ENCODE data around the gene SFT2D2. TPM values are rescaled to one million over a fixed set of nuclear protein-coding genes. Genes with fewer than 3 reads are reported as not detected.
A peak's percentile ranks its signal among the peaks of the same experiment; 100 is the strongest.

Gene SFT2D2
- total RNA-seq, 1 experiment from 2014 or later, result 11.1 TPM

GRCh38 chr1:168285521-168285790 lies 59.7 kb downstream of the SFT2D2 start:
- Histone ChIP-seq H3K27me3 (no peaks in the 10 kb centered on the region), H3K36me3 (no peaks in the 10 kb centered on the region), H3K9me3 (no peaks in the 10 kb centered on the region), H3K4me3 (no peak overlapping the region)
- DNase-seq, result no peak

GRCh38 chr1:168285971-168286927 lies 60.4 kb downstream of the SFT2D2 start:
- Histone ChIP-seq H3K9me3 (no peaks in the 10 kb centered on the region), H3K36me3 (no peaks in the 10 kb centered on the region), H3K27me3 (no peaks in the 10 kb centered on the region), H3K4me3 (no peak overlapping the region)
- DNase-seq, result no peak

GRCh38 chr1:168287237-168287664 lies 61.4 kb downstream of the SFT2D2 start:
- no peak for DNase-seq
- no peaks in the 10 kb centered on the region for H3K27me3 ChIP-seq
- no peaks in the 10 kb centered on the region for H3K9me3 ChIP-seq
- H3K4me3 ChIP-seq, result no peak overlapping the region
- H3K36me3 ChIP-seq, result no peaks in the 10 kb centered on the region

- H3K4me3 ChIP-seq, result no peak overlapping the region
- H3K27me3 ChIP-seq, result no peaks in the 10 kb centered on the region
- no peaks in the 10 kb centered on the region for H3K9me3 ChIP-seq
- no peak for DNase-seq
- H3K36me3 ChIP-seq, result no peaks in the 10 kb centered on the region
Observed at GRCh38 chr1:168288311-168289052, 62.7 kb downstream of the SFT2D2 start.

- H3K27me3 ChIP-seq, result no peaks in the 10 kb centered on the region
- no peaks in the 10 kb centered on the region for H3K36me3 ChIP-seq
- DNase-seq, result no peak
- no peak overlapping the region for H3K4me3 ChIP-seq
- no peaks in the 10 kb centered on the region for H3K9me3 ChIP-seq
Observed at GRCh38 chr1:168291222-168291837, 65.5 kb downstream of the SFT2D2 start.

- H3K4me3 ChIP-seq, result no peak overlapping the region
- H3K36me3 ChIP-seq, result no peaks in the 10 kb centered on the region
- H3K9me3 ChIP-seq, result no peaks in the 10 kb centered on the region
- H3K27me3 ChIP-seq, result no peaks in the 10 kb centered on the region
- no peak for DNase-seq
Observed at GRCh38 chr1:168293356-168293755, 67.6 kb downstream of the SFT2D2 start.

- DNase-seq, result no peak
- Histone ChIP-seq H3K27me3 (no peaks in the 10 kb centered on the region), H3K4me3 (no peak overlapping the region), H3K36me3 (no peaks in the 10 kb centered on the region), H3K9me3 (no peaks in the 10 kb centered on the region)
Observed at GRCh38 chr1:168295411-168296114, 69.8 kb downstream of the SFT2D2 start.

- H3K9me3 ChIP-seq, result no peaks in the 10 kb centered on the region
Observed at GRCh38 chr1:168297019-168297730, 71.4 kb downstream of the SFT2D2 start.

GRCh38 chr1:168298446-168298845 lies 72.6 kb downstream of the SFT2D2 start:
- Histone ChIP-seq H3K4me3 (no peak overlapping the region), H3K36me3 (no peaks in the 10 kb centered on the region), H3K27me3 (no peaks in the 10 kb centered on the region), H3K9me3 (no peaks in the 10 kb centered on the region)
- no peak for DNase-seq

More at GRCh38 chr1:168297019-168297730, 71.4 kb downstream of the SFT2D2 start:
- no peaks in the 10 kb centered on the region for H3K36me3 ChIP-seq
- H3K4me3 ChIP-seq, result no peak overlapping the region
- no peak for DNase-seq
- H3K27me3 ChIP-seq, result no peaks in the 10 kb centered on the region

GRCh38 chr1:168300626-168301025 lies 74.8 kb downstream of the SFT2D2 start:
- DNase-seq, result no peak

GRCh38 chr1:168301664-168302320 lies 76.0 kb downstream of the SFT2D2 start:
- no peaks in the 10 kb centered on the region for H3K9me3 ChIP-seq
- no peaks in the 10 kb centered on the region for H3K36me3 ChIP-seq
- H3K27me3 ChIP-seq, result no peaks in the 10 kb centered on the region
- DNase-seq, result peak; percentile 73
- H3K4me3 ChIP-seq, result no peak overlapping the region

More at GRCh38 chr1:168300626-168301025, 74.8 kb downstream of the SFT2D2 start:
- Histone ChIP-seq H3K9me3 (no peaks in the 10 kb centered on the region), H3K4me3 (no peak overlapping the region), H3K27me3 (no peaks in the 10 kb centered on the region), H3K36me3 (no peaks in the 10 kb centered on the region)

Other genes with a start within 250 kb of the SFT2D2 start
- gene GPR161, start 89.1 kb upstream of the SFT2D2 start, total RNA-seq (2014; rRNA removed; shearing (Covaris generic); ENCODE audit: low replicate concordance), result 5.2 and 5.8 TPM in 2 replicates
- gene TIPRL, start 47.0 kb upstream of the SFT2D2 start, total RNA-seq (2014; rRNA removed; shearing (Covaris generic); ENCODE audit: low replicate concordance), result 50.2 and 86.2 TPM in 2 replicates
- gene TBX19, start 54.9 kb downstream of the SFT2D2 start, total RNA-seq (2014; rRNA removed; shearing (Covaris generic); ENCODE audit: low replicate concordance), result 1.1 TPM in 1 of 2 replicates, not detected in the other

Measured in MG63 (cell line).